Activated CD4-positive, alpha-beta T cell treated with anti-CD3 and anti-CD28 coated beads, Interleukin-2, Interleukin-4, amounts not matched to agents 100 ng/mL and 50 ng/mL, durations not matched to agents 16 hours and 8 hours (primary cell): ENCODE results near the gene PM20D1.

Experiments
- DNase-seq: peaks from one replicate; pipeline ENCODE4 v3.0.0-alpha.2; 2020; ENCODE audit warnings: low spot score

PM20D1 gene

DNA sequence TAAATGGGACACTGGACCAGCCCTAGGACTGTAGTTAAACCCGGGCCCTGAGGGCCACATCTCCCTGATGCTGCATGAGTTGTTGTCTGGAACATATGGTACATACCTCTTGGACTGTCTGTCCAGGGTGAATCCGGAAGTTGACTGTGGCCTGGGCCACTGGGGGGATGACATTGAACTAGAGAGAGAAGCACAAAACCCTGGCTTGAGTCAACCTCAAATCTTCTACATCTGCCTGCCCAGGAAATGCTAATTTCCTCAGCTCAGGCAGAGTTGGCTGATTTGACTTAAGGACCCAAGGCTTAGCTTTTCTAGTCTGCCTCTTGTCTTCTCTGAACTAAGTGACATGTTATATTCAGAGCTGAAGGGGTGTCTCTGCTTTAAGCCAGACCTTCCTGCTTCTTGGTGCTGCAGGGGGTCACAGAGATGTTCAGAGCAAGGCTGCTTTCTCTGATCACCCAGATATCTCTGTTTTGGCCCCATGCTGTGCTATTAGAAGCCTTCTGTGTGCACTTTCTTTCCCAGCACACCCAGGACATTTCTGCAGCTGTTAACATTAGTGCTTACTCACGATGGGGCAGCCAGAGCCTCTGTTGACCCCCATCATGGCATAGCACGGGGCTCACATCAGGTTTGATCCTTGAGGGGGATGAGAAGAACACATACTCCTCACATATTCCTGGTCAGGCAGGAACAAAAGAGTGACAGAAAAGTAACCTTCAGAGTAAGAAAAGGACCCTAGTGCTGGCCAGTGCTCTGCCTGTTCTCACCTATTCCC lies 9.6 kb downstream of the PM20D1 start:
- no peak for DNase-seq

DNA sequence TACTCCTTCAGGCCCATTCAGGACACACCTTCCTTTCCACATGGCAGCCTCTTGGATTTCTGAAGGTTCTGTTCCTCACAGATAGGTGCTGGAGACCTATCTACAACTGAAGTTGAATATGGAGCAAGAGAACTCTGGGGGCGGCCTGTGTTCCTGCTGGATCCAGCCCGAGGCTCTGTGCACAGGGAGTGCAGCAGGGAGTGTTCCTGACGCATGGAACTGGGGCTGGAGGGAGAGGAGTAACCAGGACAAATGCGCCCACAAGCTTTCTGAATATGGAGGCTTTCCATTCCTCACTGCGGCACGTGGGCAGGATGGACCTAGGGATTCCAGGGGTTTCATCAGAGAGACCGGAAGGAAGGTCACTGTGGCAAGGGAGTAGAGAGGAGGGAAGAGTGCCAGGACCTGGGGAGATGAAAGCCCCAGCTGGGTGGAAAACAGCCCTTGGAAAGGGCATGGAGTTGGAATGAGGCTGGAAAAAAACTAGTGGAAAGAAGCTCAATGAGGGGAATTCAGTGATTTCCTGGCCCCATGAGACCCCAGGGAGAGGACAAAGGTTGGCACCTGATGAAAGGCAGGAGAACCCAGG lies 12.5 kb downstream of the PM20D1 start:
- no peak for DNase-seq

DNA sequence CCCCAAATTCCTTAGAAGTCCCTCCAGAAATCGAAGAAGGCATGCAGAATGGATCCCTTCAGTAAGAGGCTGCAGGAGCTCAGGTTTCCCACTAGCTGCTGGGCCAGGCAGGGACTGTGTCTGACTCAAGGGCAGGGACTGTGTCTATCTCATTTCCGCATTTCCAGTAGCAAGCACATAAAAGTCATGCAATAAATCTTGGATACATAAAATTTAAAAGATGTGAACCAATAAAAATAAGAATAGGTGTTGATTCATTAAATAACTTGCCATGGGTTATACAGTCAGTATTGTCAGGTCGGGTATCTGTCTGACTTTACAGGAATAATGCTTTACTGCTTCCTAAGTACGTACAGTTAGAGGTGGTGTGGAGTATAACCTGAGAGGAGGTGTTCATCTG lies 15.2 kb downstream of the PM20D1 start:
- DNase-seq, result no peak

DNA sequence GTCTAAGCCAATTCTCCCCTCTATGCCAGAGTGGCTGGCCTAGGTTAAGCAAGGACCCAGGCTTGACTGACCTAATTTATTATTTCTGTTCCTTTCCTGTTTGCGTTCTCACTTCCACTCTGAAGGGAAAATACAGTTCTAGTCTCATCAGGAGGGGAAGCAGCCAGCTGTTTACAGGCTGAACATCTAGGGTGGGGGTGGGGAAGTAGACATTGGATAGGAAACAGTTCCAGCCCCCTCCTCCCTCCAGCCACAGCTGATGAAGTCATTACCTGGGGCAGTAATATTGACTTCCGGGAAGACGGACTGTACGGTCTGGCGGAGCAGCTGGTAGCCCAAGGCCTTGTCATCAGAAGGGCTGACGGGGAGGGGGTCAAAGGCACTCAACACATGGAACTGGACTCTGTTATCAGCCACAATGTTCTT lies 17.6 kb downstream of the PM20D1 start:
- no peak for DNase-seq

DNA sequence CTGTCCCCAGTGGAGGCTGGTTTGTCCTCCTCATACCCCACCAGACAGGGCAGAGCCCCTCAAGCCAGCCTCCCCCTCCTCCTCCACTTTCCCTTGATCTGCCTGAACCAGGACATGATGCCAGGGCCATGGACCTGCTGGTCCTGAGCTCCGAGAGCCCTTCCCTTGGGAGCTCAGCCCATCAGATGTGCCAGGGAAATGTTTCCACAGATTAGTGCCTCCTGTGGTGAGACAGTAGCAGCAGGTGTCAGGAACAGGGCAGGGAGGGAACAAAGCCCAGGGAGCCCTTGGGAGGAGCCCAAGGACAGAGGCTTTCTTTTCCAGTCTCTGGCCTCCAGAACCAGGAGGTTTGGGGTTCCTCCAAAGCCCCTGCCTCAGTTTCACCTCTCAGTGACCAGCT lies 22.3 kb downstream of the PM20D1 start:
- DNase-seq, result no peak

DNA sequence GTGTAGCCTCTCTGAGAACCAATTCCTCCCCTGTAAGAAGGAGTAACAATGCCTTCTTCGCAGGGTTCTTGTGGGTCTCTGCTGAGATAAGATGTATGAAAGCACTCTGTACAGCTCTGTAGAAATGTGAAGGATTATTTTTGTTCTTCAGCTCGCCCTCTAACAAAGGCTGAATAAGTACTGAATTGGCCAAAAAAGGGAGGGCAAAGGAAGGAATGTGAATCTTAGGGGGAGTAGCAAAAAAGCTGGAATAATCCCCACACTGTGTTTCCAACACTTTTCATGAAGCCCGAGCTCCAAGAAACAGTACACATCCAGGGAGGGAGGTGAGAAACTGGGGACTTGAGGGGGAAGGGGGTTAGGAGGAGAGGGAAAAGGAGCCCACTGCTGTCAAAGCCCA lies 22.9 kb downstream of the PM20D1 start:
- no peak for DNase-seq

DNA sequence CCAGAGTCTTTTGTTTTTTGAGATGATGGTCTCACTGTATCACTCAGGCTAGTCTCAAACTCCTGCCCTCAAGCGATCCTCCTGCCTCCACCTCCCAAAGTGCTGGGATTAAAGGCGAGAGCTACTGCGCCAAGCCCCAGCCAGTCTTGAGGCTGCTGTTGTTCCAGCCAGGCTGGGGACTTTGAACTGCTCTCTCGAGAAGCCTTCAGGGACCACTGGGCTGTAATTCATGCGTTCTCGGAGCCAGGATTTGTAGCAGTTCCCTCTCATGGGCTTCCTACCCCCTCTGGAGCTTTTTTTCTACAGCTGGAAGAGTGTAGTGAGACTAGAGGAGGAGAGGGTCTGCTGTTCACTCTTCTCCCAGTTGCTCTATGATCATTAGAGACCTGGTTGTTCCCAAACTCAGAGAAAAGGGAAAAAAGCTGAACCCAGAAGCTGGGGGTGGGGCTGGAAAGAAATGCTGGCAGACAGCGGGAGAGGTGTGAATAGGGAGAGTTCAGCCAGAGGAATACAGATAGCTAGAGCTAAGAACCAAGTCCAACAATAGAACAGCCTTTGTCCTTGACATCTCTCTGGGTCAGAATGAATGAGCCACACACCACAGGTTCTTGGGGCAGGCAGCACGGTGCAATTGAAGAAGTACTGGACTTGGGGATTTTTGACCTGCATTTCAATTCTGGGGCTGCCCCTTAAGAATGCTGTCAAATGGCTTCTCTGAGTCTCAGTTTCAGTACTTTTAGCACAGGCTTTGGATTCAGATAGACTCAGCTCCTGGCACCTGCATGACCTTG lies 23.7 kb downstream of the PM20D1 start:
- DNase-seq, result no peak

DNA sequence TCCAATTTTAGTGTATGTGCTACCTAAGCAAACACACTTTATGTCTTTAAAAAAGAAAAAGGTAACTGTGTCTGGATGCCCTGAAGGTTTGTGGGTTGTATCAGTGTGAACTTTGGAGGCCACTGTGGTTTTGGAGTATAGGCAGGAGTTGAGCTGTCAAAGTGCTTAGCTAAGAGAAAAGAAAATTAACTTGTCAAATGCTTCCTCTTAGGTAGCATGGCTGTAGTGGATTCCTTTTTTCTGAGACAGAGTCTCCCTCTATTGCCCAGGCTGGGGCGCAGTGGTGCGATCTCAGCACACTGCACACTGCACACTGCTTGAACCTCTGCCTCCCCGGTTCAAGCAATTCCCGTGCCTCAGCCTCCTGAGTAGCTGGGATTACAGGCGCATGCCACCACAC lies 25.8 kb downstream of the PM20D1 start:
- peak; percentile 47 for DNase-seq

DNA sequence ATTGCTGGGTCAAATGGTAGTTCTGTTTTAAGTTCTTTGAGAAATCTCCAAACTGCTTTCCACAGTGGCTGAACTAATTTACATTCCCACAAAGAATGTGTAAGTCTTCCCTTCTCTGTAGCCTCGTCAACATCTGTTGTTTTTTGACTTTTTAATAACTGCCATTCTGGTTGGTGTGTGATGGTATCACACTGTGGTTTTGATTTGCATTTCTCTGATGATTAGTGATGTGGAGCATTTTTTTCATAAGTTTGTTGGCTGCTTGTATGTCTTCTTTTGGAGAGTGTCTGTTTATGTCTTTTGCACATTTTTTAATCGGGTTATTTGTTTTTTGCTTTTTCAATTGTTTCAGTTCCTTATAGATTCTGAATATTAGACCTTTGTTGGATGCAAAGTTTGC lies 26.7 kb downstream of the PM20D1 start:
- peak; percentile 57 for DNase-seq

DNA sequence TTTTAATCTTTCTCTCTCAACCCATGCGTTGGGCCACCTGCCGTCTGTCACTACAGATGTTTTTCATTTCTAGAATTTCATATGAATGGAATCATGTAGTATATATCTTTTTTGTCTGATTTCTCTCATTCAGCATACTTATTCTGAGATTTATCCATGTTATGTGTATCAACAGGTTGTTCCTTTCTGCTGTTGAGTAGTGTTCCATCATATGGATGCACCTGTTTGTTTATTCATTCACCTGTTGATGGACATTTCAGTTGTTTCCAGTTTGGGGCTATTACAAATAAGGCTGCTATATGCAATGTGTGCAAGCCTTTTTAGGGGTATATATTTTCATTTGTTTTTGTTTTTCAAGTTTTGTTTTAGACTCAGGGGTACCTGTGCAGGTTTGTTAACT lies 27.5 kb downstream of the PM20D1 start:
- DNase-seq, result no peak

DNA sequence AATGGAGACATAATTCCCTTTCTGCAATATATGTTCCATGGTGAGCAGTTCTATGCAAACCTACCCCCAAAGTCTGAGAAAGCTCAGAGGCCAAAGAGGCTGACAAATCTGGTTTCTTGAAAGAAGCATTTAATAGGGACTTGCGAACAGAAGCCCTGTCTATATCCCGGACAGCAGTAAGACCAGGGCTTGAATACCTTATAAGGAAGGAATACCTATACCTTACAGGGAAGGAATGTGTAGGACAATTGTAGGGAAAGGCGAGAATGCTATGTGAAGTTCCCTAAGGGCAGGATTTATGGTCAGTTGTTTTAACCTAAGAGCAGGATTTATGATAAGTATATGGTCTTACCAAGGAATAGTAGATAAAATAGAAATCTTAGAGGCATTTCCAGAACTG lies 31.9 kb downstream of the PM20D1 start:
- DNase-seq, result no peak

DNA sequence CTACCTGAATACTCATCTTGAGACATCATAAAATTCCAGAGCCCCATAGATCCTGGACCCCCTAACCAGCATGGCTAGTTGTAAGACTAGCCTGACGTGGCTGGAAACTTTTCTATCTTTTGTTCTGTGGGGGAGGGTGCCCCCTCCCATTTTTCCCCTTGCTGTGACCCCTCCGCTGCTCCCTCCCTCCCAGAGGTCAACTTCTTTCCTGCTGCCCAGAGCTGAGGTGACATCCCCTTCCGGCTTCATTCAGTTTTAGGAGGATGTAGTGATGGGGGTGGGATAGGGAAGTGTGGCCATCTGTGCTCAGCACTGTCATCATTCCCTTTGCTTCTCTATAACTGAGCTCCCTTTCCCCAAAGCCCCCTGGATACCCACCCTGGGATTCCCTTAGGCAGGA lies 32.6 kb downstream of the PM20D1 start:
- no peak for DNase-seq

DNA sequence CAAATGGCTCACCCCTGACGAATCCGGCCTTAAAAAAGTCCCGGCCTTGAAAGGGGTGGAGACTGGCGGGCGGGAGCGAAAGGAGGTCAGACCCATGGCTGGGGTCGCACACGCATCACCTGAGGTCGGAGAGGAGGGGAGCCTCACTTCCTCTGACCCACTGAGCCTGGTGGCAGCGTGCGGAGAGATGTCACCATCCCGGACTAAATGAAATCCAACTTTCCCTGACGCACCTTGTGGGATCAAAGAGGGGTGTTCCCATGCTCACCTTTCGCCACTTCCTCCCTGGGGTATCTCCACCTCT lies 36.2 kb downstream of the PM20D1 start:
- DNase-seq, result peak; percentile 10

DNA sequence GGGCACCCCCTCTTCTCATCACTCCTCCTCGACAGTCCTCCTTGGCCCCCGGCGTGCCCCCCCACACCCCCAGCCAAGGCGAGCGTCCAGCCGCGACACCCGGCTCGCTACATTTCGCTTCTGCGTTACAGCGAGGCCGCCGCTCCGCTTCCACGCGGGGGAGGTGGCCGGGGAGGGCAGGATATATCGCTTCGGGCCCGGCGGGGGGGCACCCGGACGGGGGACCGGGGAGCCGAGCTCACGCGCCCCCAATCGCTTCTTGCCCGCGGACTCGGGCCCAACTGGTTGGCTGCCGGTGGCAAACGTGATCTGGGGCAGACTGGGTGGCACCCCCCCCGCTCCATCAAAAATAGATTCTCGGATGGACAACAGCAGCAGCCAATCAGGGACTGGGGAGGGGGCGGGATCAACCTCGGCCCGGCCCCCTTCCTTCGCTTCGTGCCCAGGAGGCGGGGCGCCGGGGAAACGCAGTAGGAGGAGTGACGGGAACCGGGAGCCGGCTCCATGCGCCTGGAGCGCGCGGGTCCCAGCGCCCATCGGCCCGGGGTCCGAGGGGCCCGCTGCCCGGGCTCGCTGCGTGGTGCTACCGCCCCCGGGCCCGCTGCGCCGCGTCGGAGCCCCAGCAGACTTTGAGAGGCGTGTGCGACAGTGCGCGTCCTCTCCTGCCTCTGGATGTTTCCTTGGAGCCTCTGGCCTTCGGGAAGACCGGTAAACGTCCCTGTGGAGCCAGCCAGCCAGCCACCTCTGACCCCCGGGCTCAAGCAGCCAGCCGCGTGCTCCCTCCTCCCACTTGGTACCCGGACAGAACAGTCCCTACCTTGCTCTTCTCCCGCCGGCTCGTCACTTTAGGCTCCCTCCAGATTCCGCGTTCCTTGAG lies 36.8 kb downstream of the PM20D1 start, which contains the start of gene SLC41A1:
Gene SLC41A1 (minus strand): TSS at position 321 of the 877 bp plus-strand sequence. CDS start 2,757 bp downstream, outside the sequence.
- DNase-seq, result peak; percentile 93

DNA sequence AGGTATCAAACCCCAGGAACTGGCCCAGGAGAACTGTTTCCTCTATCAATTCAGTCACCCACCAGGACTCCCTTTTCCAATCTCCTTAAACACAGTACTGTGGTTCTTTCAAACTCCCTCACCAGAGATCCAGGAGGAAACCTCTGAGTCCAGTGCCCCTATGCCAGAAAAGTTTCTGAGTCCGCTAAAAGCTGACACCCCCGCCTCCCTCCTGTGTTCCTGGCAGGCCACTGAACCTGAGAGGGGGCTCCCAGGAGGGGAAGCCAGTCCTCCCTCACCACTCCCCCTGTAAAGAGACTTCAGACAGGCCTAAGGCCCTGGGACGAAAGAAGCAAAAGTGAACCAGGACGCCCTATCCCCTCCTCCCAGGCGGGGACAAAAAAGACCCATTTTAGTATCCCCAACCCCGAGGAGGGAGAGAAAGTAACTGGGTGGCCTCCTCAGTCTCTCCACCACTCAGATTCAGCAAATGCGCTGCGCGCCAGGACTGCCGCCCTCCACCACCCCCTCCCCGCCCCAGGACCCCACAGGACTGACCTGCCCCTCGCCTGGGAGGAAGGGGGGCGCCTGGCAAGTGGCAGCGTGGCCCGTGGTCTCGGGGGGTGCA lies 37.6 kb downstream of the PM20D1 start:
- no peak for DNase-seq

DNA sequence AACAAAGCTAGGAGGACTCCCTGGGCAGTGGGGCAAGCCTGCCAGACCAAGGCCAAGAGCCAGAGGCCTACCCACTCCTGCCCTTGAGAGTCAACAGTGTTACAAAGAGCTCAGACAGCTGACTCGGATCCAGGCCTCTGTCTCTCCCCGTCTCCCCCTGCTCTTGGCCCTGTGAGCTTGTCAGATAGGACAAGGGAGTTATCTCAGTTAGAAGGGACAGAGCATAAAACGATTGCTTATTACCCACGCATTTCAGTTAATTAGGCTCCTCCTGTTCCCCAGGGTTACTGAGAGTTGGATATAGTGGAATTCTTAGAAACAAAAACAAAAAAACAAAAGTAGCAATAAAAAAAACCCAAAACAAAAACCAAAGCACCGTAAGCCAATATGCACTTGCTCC lies 38.3 kb downstream of the PM20D1 start:
- no peak for DNase-seq

DNA sequence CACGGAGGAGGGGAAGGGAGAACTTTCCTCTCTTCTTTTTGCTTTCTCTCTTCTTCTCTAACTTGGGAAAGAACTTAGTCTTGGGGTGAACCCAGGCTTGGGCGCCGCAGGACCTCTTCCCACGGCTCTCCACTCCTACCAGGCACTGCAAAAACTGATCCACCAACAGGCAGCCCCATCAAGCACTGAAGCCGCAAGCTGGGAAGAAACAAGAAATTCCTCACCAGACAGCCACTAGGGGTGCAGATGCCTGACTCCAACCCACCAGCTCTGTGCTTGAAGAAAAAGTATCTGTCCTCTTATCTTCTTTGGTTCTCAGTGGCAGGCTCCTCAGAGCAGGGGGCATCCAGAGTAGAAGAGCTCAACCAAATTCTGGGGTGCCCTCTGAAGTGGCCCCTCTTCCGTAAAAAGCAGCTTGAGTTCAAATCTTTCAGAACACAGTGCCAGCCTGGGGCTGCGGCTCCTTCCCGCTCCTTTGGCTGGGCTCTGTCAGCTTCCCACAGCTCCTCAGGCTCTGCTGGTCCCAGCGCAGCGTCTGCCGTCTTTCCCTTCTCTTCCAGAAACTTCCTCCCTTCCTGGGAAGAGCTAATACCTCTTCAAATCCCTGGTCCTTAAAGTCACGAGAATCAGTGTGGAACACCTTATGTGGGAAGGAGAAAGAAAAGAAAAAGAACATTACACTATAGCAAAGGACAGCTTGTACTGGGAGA lies 39.3 kb downstream of the PM20D1 start:
- DNase-seq, result no peak

DNA sequence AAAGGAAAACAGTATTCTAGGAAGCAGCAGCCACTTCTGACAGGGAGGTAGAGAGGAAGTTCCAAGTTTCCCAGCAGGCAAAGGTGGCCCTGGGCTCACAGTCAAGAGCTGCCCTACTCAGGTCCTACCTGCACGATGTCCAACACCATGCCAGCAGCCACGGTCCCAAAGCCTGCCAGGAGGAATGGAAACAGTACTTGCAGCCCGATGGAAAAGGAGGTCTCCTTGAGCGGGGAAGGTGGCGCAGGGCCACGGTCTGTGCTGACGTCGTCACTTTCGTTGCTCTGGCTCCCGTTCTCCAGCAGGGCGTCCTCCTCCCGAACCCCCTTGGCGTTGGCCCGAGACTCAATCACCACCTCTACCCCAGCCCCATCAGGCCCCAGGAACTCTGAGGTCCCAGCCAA lies 40.0 kb downstream of the PM20D1 start:
- no peak for DNase-seq

DNA sequence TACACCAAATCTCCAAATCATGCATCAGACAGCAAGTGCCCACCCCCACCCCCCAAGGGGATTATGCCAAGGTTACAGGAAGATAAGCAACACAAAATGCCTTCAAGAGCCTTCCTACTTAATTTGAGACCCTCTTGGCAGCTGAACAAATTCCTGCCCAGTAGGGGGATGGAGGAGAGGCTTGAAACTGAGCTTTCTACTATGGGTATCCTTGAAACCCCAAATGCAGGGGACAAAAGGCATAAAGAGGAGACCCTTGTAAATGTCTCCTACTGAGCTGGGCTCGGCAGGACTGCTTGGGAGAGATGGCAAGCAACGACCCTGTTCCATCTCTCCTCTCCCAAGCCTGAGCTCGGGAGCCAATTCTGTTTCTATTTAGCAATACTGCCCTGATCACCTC lies 40.5 kb downstream of the PM20D1 start:
- no peak for DNase-seq

DNA sequence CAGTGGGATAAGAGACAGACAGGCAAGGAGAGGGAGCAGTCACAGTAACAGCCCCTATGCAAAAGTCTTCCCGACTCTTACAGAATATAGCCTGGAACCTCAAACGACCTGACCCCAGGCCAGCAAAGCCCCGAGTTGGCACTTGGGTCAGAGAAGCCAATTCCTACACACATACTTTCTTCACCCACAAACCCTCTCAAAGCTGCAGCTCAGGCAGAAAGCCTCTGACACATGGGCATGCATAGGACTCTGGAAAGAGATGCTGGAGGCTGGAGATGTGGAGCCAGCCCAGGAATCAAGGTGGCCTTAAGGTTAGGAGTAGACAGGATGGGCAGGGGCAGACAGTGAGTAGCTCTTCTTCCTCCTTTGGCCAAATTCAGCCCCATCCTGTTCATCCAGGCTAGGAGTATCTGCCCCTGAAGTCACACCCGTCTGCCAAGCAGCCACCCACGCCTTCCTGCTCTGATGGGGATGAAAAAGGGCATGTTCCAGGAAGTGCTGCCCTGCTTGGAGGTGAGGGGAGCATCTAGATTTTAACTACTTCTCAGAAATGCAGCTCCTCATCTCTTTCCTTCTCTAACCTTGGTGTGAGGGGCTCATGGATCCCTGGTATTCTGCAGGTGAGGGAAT lies 44.7 kb downstream of the PM20D1 start:
- peak; percentile 57 for DNase-seq

DNA sequence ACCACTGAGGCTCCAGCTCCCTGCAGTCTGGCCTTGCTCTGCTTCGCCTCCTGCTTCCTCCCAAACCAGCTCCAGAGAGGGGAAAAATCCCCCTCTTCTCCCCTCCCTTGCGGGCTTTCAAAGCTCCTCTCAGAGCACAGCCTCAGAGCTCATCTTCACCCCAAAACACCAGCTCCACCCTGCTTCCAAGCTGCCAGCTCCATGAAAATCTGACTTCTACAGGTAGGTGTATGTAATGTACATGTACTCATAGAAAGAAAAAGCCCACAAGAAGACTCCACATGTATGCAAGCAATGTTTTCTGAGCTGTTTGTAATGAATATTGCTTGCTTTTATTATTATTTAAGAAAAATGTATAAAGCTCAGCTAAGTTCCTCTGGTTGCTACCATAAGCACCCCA lies 45.3 kb downstream of the PM20D1 start:
- DNase-seq, result no peak
